ENCODE measurements around the gene NUP210. TPM values are rescaled to one million over a fixed set of nuclear protein-coding genes. Genes with fewer than 3 reads are reported as not detected.

NUP210 gene
- total and polyA plus RNA-seq, 7 donors: under 0.01 to 26.4 (median 2.1) TPM

GRCh38 chr3:13405614-13406013 is 14.5 kb downstream of the NUP210 start:
- Histone ChIP-seq H3K4me3 (no peak overlapping the region), H3K27ac (no peak overlapping the region), H3K27me3 (no peaks in the 10 kb centered on the region), H3K4me1 (no peaks in the 10 kb centered on the region), H3K9me3 (peaks cover 0 to 6% (median 2%) of the 10 kb centered on the region in 4 donors), H3K36me3 (no peaks in the 10 kb centered on the region)
- intact Hi-C loops (cut with DNase I): no loop called here
- no peak for DNase-seq
- TF ChIP-seq EP300 (IDR thresholded peaks at IDR 0.05) (no peak), POLR2AphosphoS5 (IDR thresholded peaks at IDR 0.05) (no peak), CTCF (IDR thresholded peaks at IDR 0.05) (no peak), POLR2A (IDR thresholded peaks at IDR 0.05) (no peak)
- WGBS, 2 donors: 100% methylated on average over 1 of the region's 1 CpG

- 90 to 92% methylated on average over 9 of the region's 9 CpGs for WGBS, 2 donors
- Histone ChIP-seq H3K27me3 (no peaks in the 10 kb centered on the region), H3K9me3 (peaks cover 0 to 6% (median 2%) of the 10 kb centered on the region in 4 donors), H3K4me3 (no peak overlapping the region), H3K27ac (no peak overlapping the region), H3K36me3 (no peaks in the 10 kb centered on the region), H3K4me1 (no peaks in the 10 kb centered on the region)
- intact Hi-C loops (cut with DNase I): no loop called here
- no peak for DNase-seq
- TF ChIP-seq POLR2AphosphoS5 (IDR thresholded peaks at IDR 0.05): no peak
- no peak for TF ChIP-seq CTCF (IDR thresholded peaks at IDR 0.05)
Observed at GRCh38 chr3:13404626-13405452, 15.3 kb downstream of the NUP210 start.

GRCh38 chr3:13403847-13404246 is 16.3 kb downstream of the NUP210 start:
- Histone ChIP-seq H3K4me3 (no peak overlapping the region), H3K4me1 (no peaks in the 10 kb centered on the region), H3K27ac (no peak overlapping the region), H3K9me3 (peaks cover 0 to 6% (median 2%) of the 10 kb centered on the region in 4 donors), H3K36me3 (no peaks in the 10 kb centered on the region), H3K27me3 (no peaks in the 10 kb centered on the region)
- intact Hi-C loops (cut with DNase I): no loop called here
- 82 to 91% methylated on average over 6 of the region's 6 CpGs for WGBS, 2 donors
- TF ChIP-seq POLR2A (IDR thresholded peaks at IDR 0.05) (no peak), EP300 (IDR thresholded peaks at IDR 0.05) (no peak), CTCF (IDR thresholded peaks at IDR 0.05) (no peak), POLR2AphosphoS5 (IDR thresholded peaks at IDR 0.05) (no peak)
- no peak for DNase-seq

- TF ChIP-seq EP300 (IDR thresholded peaks at IDR 0.05) (no peak), POLR2AphosphoS5 (IDR thresholded peaks at IDR 0.05) (no peak), POLR2A (IDR thresholded peaks at IDR 0.05) (no peak), CTCF (IDR thresholded peaks at IDR 0.05) (no peak)
- peaks cover 0 to 6% (median 2%) of the 10 kb centered on the region in 4 donors for H3K9me3 ChIP-seq
- 95 to 97% methylated on average over 9 of the region's 9 CpGs for WGBS, 2 donors
- H3K27me3 ChIP-seq: no peaks in the 10 kb centered on the region
- H3K4me3 ChIP-seq: no peak overlapping the region
- no peaks in the 10 kb centered on the region for H3K4me1 ChIP-seq
- no peaks in the 10 kb centered on the region for H3K36me3 ChIP-seq
- intact Hi-C loops (cut with DNase I): no loop called here
- DNase-seq: no peak
- H3K27ac ChIP-seq: no peak overlapping the region
Observed at GRCh38 chr3:13403213-13403819, 16.8 kb downstream of the NUP210 start.
